Suprapubic skin (tissue), 4 donors: Measurements from ENCODE around the gene SKOR2. TPM values are rescaled to one million over a fixed set of nuclear protein-coding genes. Genes with fewer than 3 reads are reported as not detected.

Source experiments
- DNase-seq, 2 donors: peaks; one replicate each; pipeline ENCODE4 v3.0.0-alpha.2; 2019; ENCODE audit warnings: low spot score in 2 of 2
- H3K27ac ChIP-seq: fragments of 200-600 bp; sonication (generic); one replicate; pipeline ENCODE4 v1.5.1; 2019
- H3K27me3 ChIP-seq: fragments of 200-600 bp; sonication (generic); one replicate; pipeline ENCODE4 v1.5.1; 2019
- H3K36me3 ChIP-seq: fragments of 200-600 bp; sonication (generic); one replicate; pipeline ENCODE4 v1.5.1; 2019
- H3K4me1 ChIP-seq: fragments of 200-600 bp; sonication (generic); one replicate; pipeline ENCODE4 v1.5.1; 2019
- H3K4me3 ChIP-seq: fragments of 200-600 bp; sonication (generic); one replicate; pipeline ENCODE4 v1.5.1; 2019; ENCODE audit warnings: mild to moderate bottlenecking
- H3K9me3 ChIP-seq: fragments of 200-600 bp; sonication (generic); one replicate; pipeline ENCODE4 v1.5.1; 2019
- CTCF ChIP-seq, 2 donors: fragments of 200-600 bp in 1 of 2; fragments of 450-650 bp in 1 of 2; sonication (generic) in 1 of 2; IDR thresholded peaks; one replicate each; pipeline ENCODE4 v1.5.1; 2016 to 2019; ENCODE audit warnings: antibody characterized with exemption in 2 of 2, mild to moderate bottlenecking in 1 of 2, moderate library complexity in 1 of 2
- EP300 ChIP-seq: sonication (generic); formaldehyde crosslinking; IDR thresholded peaks from one replicate; pipeline ENCODE4 v1.6.1; 2017; ENCODE audit warnings: antibody characterized with exemption
- POLR2A ChIP-seq, 2 donors: fragments of 450-650 bp; IDR thresholded peaks; one replicate each; pipeline ENCODE4 v1.6.1; 2017; ENCODE audit warnings: antibody characterized with exemption in 2 of 2, mild to moderate bottlenecking in 2 of 2, moderate library complexity in 2 of 2
- POLR2AphosphoS5 ChIP-seq, 3 donors: sonication (generic); formaldehyde crosslinking; IDR thresholded peaks; one replicate each; pipeline ENCODE4 v1.6.1; 2017; ENCODE audit warnings: antibody characterized with exemption in 3 of 3
- WGBS: methylation state at CpG from one replicate; pipeline ENCODE4 v1.1.5; 2018; 5-methylcytosine and 5-hydroxymethylcytosine counted together
- total RNA-seq, 4 donors: library from RNA; depleted of rRNA; stranded (reverse); fragments of >200 nt; gene quantifications; one replicate each; pipeline ENCODE4 v1.1.0, GENCODE V29; 2016

Gene SKOR2
- total RNA-seq, 4 donors from 2014 or later: not detected

GRCh38 chr18:47263430-47264307, 12.2 kb upstream of the SKOR2 start:
- no peak for DNase-seq
- Histone ChIP-seq H3K4me1 (peaks cover 24% of the 10 kb centered on the region), H3K9me3 (no peaks in the 10 kb centered on the region), H3K27ac (no peak overlapping the region), H3K4me3 (peak overlapping the region; percentile 31), H3K27me3 (peaks cover 76% of the 10 kb centered on the region), H3K36me3 (no peaks in the 10 kb centered on the region)
- TF ChIP-seq CTCF (IDR thresholded peaks at IDR 0.05) (no peak), POLR2A (IDR thresholded peaks at IDR 0.05) (no peak), EP300 (no peak), POLR2AphosphoS5 (IDR thresholded peaks at IDR 0.05) (no peak)
- 2% methylated on average over 35 of the region's 69 CpGs for WGBS

- 5% methylated on average over 10 of the region's 16 CpGs for WGBS
- peak overlapping the region; percentile 31 for H3K4me3 ChIP-seq
Observed at GRCh38 chr18:47263150-47263429, 11.6 kb upstream of the SKOR2 start.

DNA sequence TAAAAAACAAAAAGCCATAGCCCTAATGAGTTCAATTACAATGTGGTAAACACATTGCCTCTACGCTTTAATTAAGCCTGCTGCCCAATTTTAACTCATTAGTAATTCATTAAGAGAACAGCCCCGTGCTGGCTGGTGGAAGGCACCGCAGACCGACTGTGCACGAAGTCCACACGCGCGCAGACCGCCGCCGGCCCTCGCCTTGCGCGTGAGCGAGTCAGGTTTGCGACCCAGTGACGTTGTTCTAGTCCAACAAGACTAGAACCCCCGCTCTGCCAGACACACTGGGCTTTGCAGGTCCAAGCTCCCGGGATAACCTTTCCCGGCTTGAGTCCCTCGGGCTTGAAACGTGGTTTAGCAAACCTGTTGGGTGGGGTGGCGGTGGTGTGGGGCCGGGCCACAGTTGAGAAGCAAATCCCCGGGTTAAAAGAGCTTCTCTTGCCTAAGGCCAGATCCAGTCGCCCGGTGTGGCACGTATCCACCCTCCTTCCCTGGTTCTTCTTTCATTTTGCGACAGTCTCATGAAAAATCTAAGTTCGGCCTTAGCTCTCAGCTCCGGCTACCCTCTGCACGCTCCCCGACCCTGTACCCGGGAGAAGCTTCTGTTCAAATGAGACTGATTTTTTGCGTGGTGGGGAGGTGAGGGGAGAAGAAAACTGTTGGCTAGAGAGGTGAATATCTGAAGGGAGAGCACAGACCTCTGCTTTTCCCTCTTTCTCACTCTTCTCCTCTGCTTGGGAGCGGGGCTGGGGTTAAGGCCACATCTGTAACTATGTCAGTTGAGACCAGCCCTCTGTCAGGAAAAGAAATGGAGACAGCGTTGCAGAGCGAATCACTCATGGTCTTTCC, 11.1 kb upstream of the SKOR2 start:
- H3K9me3 ChIP-seq: no peaks in the 10 kb centered on the region
- H3K4me3 ChIP-seq: peak overlapping the region; percentile 31
- H3K4me1 ChIP-seq: peaks cover 24% of the 10 kb centered on the region
- 3% methylated on average over 22 of the region's 38 CpGs for WGBS
- peaks cover 84% of the 10 kb centered on the region for H3K27me3 ChIP-seq
- no peak for DNase-seq
- H3K36me3 ChIP-seq: no peaks in the 10 kb centered on the region
- no peak for TF ChIP-seq EP300
- no peak overlapping the region for H3K27ac ChIP-seq

More at GRCh38 chr18:47263150-47263429, 11.6 kb upstream of the SKOR2 start:
- Histone ChIP-seq H3K36me3 (no peaks in the 10 kb centered on the region), H3K9me3 (no peaks in the 10 kb centered on the region), H3K27ac (no peak overlapping the region), H3K27me3 (peaks cover 81% of the 10 kb centered on the region), H3K4me1 (peaks cover 24% of the 10 kb centered on the region)
- no peak for TF ChIP-seq EP300
- no peak for TF ChIP-seq CTCF (IDR thresholded peaks at IDR 0.05)
- TF ChIP-seq POLR2A (IDR thresholded peaks at IDR 0.05): no peak
- no peak for TF ChIP-seq POLR2AphosphoS5 (IDR thresholded peaks at IDR 0.05)
- DNase-seq: no peak

- no peak for TF ChIP-seq EP300
- no peak for TF ChIP-seq POLR2AphosphoS5 (IDR thresholded peaks at IDR 0.05)
- no peak for TF ChIP-seq POLR2A (IDR thresholded peaks at IDR 0.05)
- TF ChIP-seq CTCF (IDR thresholded peaks at IDR 0.05): no peak
- Histone ChIP-seq H3K9me3 (no peaks in the 10 kb centered on the region), H3K27me3 (peaks cover 86% of the 10 kb centered on the region), H3K27ac (no peak overlapping the region), H3K4me3 (no peak overlapping the region), H3K4me1 (peaks cover 24% of the 10 kb centered on the region), H3K36me3 (no peaks in the 10 kb centered on the region)
- WGBS: 3% methylated on average over 19 of the region's 19 CpGs
- DNase-seq: no peak
Observed at GRCh38 chr18:47261902-47262300, 10.4 kb upstream of the SKOR2 start.

- 5% methylated on average over 58 of the region's 64 CpGs for WGBS
- Histone ChIP-seq H3K4me3 (no peak overlapping the region), H3K27me3 (peaks cover 94% of the 10 kb centered on the region), H3K4me1 (peaks cover 24% of the 10 kb centered on the region), H3K9me3 (no peaks in the 10 kb centered on the region), H3K36me3 (no peaks in the 10 kb centered on the region), H3K27ac (no peak overlapping the region)
- DNase-seq: no peak
- TF ChIP-seq POLR2A (IDR thresholded peaks at IDR 0.05) (no peak), POLR2AphosphoS5 (IDR thresholded peaks at IDR 0.05) (no peak)
Observed at GRCh38 chr18:47260924-47261701, 9.7 kb upstream of the SKOR2 start.
